Thoracic aorta (tissue), 2 donors: ENCODE data around the gene HOXD4. TPM values are rescaled to one million over a fixed set of nuclear protein-coding genes. Genes with fewer than 3 reads are reported as not detected.
A peak's percentile ranks its signal among the peaks of the same experiment; 100 is the strongest.

Experiments
- ATAC-seq: fragments of 150-250 bp; one replicate; pipeline ENCODE4 v1.8.0; 2017; ENCODE audit warnings: low read depth; ENCODE audit not compliant: insufficient number of reproducible peaks, low FRiP score
- DNase-seq: peaks from one replicate; pipeline ENCODE4 v3.0.0-alpha.2; 2020; ENCODE audit warnings: low spot score
- H3K27ac ChIP-seq, 2 donors: fragments of 200-600 bp; sonication (generic); 1 replicate in 1 of 2; 2 replicates in 1 of 2; pipeline ENCODE4 v1.5.1; 2016; ENCODE audit warnings: mild to moderate bottlenecking in 2 of 2, moderate library complexity in 2 of 2
- H3K27me3 ChIP-seq: fragments of 200-600 bp; sonication (generic); replicated peaks from 2 replicates; pipeline ENCODE4 v1.6.0; 2016; ENCODE audit warnings: mild to moderate bottlenecking; ENCODE audit not compliant: insufficient read depth
- H3K36me3 ChIP-seq: fragments of 200-600 bp; sonication (generic); one replicate; pipeline ENCODE4 v1.5.1; 2016
- H3K4me1 ChIP-seq, 2 donors: fragments of 200-600 bp; sonication (generic); 1 replicate in 1 of 2; 2 replicates in 1 of 2; pipeline versions ENCODE4 v1.5.1 to v1.6.0; 2016; ENCODE audit warnings: low read depth in 2 of 2, mild to moderate bottlenecking in 1 of 2; ENCODE audit not compliant: control insufficient read depth in 1 of 2
- H3K4me3 ChIP-seq: fragments of 200-600 bp; sonication (generic); 2 replicates; pipeline ENCODE4 v1.5.1; 2016; ENCODE audit warnings: mild to moderate bottlenecking
- H3K9me3 ChIP-seq: fragments of 200-600 bp; sonication (generic); 2 replicates; pipeline ENCODE4 v1.5.1; 2016
- CTCF ChIP-seq: fragments of 200-600 bp; sonication (generic); IDR thresholded peaks from one replicate; pipeline ENCODE4 v1.5.1; 2019; ENCODE audit warnings: antibody characterized with exemption
- total RNA-seq, 2 donors: library from RNA; depleted of rRNA; stranded (reverse); fragments of >200 nt; gene quantifications; one replicate each; pipeline versions ENCODE4 v1.1.0 to v1.2.3, GENCODE V29; 2016

HOXD4 gene
- total RNA-seq, 2 donors from 2014 or later, result 4.8 to 9.3 TPM

- Histone ChIP-seq H3K4me3 (peak overlapping the region; percentile 26), H3K9me3 (no peaks in the 10 kb centered on the region), H3K36me3 (no peaks in the 10 kb centered on the region), H3K4me1 (peaks cover 3 to 30% of the 10 kb centered on the region in 2 donors), H3K27me3 (no peaks in the 10 kb centered on the region), H3K27ac (no peak overlapping the region)
- ATAC-seq (no peak), DNase-seq (no peak)
- TF ChIP-seq CTCF, result no peak
Measured at GRCh38 chr2:176161825-176162626, 10.7 kb downstream of the HOXD4 start.

DNA sequence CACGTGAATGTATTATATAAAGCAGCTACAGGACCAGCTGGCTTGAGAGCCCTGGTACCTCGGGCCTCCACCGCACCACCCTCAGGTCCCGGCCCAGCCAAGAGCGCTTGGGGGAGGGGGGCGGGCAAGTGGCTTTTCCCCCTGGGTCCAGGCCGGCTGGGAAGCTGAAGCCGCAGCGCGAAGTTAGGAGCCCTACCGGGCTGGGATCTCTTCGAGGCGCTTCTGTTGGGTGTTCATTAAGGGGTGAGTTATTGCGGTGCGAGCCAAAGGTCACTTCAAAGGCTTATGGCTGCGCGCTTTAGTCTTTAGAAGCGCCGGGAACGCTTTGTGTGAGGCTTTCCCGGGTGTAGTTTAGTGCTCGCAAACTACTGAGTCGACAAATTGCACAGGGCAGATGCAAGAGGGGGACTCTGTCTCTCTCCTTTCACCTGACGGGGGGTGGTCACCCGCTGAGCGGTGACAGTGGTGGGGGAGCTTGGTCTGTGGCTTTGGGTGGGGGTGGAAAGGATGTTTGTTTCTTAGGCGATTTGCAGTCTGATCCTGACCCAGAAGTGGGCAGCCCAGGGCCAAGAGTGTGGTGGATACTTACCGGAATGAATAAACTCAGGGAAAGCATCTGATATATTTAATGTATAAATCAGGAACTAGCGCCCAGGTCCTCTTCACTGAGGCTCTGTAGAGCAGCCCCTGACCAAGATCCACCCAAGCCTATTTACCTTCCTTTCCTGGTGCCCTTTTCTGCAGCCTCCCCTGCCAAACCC, 11.7 kb downstream of the HOXD4 start:
- Histone ChIP-seq H3K4me1 (peaks cover 3 to 30% of the 10 kb centered on the region in 2 donors), H3K4me3 (no peak overlapping the region), H3K9me3 (no peaks in the 10 kb centered on the region), H3K27me3 (no peaks in the 10 kb centered on the region), H3K36me3 (no peaks in the 10 kb centered on the region), H3K27ac (no peak overlapping the region)
- DNase-seq (no peak), ATAC-seq (no peak)
- no peak for TF ChIP-seq CTCF

DNA sequence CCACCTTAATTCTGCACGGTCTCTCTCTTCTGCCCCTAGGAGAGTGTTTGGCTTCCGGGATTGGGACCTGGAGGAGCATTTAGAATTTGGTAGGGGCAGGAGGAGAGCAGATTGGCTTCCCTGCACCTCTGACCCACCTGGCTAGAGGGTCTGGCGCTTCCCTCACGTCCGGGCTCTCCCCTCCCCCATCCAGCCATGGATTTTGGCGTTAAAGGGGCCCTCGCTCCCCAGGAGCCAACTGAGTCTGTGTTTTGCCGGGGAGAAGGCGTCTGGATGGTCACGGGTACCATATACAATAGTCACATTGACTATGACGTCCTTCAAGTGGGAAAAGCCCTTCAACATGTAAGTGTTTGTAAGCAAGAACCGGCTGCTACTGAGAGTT, 12.3 kb downstream of the HOXD4 start:
- ATAC-seq, result no peak
- no peaks in the 10 kb centered on the region for H3K27me3 ChIP-seq
- no peak overlapping the region for H3K4me3 ChIP-seq
- H3K36me3 ChIP-seq, result no peaks in the 10 kb centered on the region
- H3K27ac ChIP-seq, result no peak overlapping the region
- no peaks in the 10 kb centered on the region for H3K9me3 ChIP-seq
- H3K4me1 ChIP-seq, result peaks cover 3 to 30% of the 10 kb centered on the region in 2 donors
- no peak for DNase-seq
- no peak for TF ChIP-seq CTCF

DNA sequence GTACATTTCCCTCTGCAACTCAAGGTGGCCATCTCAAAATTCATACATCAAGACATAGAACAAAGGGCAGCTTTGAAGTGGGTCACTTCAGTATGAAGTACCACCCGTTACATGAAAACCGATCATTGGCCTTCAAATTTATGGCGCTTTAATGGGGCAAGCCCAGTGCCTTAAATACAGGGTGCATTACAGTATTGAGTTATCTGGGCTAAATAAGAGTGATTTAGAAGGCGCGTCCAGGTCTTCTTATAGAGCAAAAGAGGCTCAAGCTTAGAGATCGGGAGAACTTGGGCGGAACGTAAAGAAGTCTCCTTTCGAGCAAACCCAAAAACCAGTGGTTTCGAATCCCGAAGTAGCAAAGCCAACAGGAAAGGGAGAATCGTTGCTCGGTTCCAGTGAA, 12.9 kb downstream of the HOXD4 start:
- Histone ChIP-seq H3K27ac (no peak overlapping the region), H3K9me3 (no peaks in the 10 kb centered on the region), H3K4me3 (no peak overlapping the region), H3K27me3 (no peaks in the 10 kb centered on the region), H3K4me1 (peaks cover 3 to 30% of the 10 kb centered on the region in 2 donors), H3K36me3 (no peaks in the 10 kb centered on the region)
- ATAC-seq, result no peak
- no peak for TF ChIP-seq CTCF
- no peak for DNase-seq

DNA sequence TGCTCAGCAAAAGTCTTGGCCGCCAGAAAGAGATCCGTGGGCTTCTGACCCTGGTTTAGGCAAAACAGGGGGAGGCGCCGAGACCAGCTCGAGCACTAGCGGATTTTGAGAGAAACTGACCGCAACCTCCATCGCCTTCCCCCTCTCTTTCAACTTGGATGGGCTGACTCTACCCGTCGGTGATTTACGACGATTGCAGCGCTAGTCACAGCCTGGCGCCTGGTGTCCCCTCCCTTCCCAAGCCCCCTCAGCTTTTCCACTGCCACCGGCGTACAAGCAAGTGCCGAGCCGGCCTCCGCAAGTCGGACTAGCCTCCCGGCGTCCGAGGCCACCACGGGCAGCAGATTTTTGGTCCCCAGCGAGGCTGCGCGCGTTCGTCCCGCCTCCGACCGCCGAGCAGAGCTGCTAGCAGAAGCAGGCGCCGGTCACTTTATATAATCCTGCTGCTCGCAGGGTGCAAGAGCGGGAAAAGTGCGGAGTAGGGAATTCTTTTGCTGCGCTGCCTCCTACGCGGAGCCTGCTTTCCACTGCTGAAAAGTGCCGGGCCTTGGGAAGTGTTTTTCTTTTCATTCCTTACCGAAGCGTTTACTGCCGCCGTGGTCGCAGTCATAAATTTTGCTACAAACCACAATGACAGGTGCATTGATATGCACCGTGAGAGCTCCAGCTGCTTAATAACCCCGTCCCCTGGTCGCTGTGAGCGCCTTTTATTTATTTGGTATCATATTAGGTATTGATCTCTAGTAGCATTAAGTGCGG, 13.4 kb downstream of the HOXD4 start:
- no peak for TF ChIP-seq CTCF
- ATAC-seq (no peak), DNase-seq (no peak)
- Histone ChIP-seq H3K36me3 (no peaks in the 10 kb centered on the region), H3K4me1 (peaks cover 0 to 24% of the 10 kb centered on the region in 2 donors), H3K27ac (no peak overlapping the region), H3K27me3 (no peaks in the 10 kb centered on the region), H3K9me3 (no peaks in the 10 kb centered on the region), H3K4me3 (no peak overlapping the region)
